NCI-H2107 (cell line): ENCODE results near the gene EHD2.
"Not testable (repeated sequence)": the region's sequence is repeated elsewhere in the genome, so short reads cannot be mapped to it uniquely, and the experiment has no call there.

Experiments
- DNase-seq: peaks from one replicate; lab custom pipeline; 2025; lab: John Stamatoyannopoulos, UW

EHD2 gene

DNA sequence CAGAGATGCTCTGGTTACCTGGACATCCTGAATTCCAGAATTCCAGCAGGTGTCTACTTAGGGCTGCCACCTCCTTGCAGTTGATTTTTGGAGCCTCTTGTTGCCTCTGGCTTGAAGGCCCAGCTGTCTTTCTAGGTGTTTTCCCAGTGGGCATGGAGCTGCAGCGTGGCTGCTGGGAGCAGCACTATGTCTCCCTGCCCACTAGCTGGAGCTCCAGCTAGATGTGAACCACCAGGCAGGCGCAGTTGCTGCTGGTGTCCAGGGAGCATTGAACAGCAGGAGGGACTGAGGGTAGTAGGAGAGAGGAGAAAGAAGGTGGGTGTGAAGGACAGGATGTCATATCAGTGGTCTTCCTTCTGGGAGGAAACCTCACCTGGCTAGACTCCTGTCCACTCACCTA lies 55.4 kb downstream of the EHD2 start:
- DNase-seq: no peak

GRCh38 chr19:47769534-47769933 lies 56.3 kb downstream of the EHD2 start:
- no peak for DNase-seq

DNA sequence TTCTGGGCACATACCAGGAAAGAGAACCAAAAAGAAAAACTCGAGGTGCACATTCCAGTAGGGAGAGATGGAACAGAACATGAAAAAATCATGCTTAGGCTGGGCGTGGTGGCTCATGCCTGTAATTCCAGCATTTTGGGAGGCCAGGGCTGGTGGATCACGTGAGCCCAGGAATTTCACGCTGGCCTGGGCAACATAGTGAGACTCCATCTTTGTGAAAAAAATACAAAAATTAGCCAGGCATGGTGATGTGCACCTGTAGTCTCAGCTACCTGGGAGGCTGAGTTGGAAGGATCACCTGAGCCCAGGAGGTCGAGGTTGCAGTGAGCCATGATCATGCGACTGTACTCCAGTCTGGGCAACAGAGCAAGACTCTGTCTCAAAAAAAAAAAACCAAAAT lies 58.1 kb downstream of the EHD2 start:
- not testable (repeated sequence) for DNase-seq

GRCh38 chr19:47776568-47776967 lies 63.3 kb downstream of the EHD2 start:
- DNase-seq: peak; percentile 65

GRCh38 chr19:47777245-47778048 lies 64.2 kb downstream of the EHD2 start:
- not testable (repeated sequence) for DNase-seq

GRCh38 chr19:47778049-47778953 lies 65.1 kb downstream of the EHD2 start, which contains the start of gene SELENOW:
TSS of gene SELENOW (plus strand) at chr19:47778703. CDS start at chr19:47778786, 83 bp downstream.
- peak; percentile 26 for DNase-seq

DNA sequence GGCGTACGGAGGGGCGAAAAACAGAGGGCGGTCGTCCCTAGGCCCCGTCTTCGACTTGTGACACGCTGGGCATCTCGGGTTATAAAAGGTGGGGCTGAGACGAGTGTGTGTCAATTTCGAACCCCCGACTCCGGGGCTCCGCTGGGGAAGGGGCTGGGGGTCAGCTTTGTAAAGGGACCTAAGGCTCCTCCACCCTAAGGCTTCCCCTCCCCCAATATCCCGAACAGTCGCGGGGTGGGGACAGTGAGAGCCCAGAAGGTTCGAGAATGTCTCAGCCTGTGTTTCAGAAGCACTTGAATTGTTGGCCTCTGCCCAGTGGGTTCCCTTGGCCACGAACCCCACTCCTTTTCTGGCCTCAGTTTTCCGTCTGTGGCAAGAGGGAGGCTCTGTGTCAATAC lies 65.7 kb downstream of the EHD2 start:
- DNase-seq: no peak

DNA sequence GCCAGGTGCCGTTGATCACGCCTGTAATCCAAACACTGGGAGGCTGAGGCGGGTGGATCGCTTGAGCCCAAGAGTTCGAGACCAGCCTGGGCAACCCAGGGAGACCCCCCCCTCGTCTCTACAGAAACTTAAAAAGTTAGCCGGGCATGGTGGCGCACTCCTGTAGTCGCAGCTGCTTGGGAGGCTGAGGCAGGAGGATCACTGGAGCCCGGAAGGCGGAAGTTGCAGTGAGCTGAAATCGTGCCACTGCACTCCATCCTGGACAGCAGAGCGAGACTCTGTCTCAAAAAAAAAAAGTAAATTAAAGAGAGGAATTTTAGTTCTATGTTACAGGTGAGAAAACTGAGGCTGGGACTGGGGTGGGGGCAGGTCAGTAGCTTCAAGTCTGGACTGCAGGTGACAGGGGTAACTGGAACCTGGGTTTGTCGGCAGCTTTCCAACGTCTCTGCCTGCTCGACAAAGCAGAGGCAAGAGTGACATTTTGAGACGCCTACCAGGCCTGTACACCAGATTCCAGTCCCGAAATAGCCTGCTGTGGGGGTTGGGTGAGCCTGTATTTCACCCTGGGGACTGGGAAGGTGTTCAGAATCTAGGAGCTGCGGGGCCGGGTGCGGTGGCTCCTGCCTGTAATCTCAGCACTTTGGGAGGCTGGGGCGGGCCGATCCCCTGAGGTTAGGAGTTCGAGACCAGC lies 66.4 kb downstream of the EHD2 start:
- no peak for DNase-seq

DNA sequence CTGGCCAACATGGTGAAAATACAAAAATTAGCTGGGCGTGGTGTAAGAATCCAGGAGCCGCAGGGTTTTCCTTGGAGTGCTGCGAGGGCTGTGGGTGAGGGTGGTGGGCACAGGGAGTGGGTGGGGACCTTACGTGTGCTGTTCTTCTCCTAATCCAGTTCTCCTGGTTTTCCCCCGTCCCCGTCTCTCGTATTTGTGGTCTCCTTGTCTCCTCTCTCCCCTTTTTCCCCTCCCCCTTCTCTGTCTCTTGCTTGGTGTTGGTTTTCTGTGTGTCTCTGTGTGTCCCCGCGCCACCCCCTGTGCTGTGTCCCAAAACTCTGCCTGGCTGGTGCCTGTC lies 67.0 kb downstream of the EHD2 start:
- DNase-seq: no peak

GRCh38 chr19:47781590-47782262 lies 68.5 kb downstream of the EHD2 start:
- no peak for DNase-seq

DNA sequence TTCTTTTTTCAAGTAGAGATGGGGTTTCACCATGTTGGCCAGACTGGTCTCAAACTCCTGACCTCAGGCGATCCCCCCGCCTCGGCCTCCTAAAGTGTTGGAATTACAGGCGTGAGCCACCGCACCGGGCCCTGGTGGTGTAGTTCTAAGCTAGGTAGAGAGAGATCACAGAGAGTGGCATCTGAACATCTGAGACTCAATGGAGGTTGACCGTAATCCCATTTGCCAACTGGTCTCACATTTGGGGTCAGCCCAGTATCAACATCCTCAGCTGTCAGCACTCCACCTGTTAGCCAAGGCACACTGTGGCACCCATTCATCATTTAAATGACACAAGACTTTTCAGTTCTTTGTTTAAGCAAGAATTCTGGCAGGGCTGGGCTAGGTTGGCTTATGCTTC lies 73.3 kb downstream of the EHD2 start:
- no peak for DNase-seq

- not testable (repeated sequence) for DNase-seq
Measured at GRCh38 chr19:47787307-47787706, 74.1 kb downstream of the EHD2 start.

DNA sequence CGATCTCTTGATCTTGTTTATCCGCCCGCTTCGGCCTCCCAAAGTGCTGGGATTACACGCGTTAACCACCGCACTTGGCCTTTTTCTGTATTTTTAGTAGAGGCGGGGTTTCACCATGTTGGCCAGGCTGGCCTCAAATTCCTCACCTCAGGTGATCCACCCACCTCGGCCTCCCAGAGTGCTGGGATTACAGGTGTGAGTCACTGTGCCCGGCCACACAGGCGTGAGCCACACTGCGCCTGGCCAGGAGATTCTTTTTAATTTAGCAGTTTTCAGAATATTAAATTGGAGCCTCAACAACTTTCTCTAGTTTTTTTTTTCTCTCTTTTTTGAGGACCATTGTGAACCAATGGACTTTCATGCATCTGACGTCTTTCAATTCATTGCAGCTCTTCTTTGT lies 76.6 kb downstream of the EHD2 start:
- DNase-seq: not testable (repeated sequence)

DNA sequence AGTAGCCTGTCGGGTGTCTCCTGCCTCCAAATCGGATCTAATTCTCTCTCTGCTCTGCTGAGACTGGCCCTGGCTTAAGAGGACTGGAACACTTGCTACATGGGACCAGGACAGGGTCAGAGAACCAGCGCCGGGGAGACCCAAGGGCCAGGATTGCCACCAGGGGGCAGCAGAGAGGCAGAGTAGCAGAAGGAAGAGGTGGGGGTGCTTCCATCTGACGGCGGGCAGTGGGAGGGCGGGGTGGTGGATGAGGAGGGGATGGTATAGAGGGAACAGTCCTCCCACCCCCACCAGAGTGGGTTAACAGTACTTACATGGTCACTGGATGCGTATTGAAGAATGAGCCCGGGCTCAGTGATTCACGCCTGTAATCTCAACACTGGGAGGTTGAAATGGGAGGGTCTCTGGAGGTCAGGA lies 77.2 kb downstream of the EHD2 start:
- DNase-seq: peak; percentile 24

DNA sequence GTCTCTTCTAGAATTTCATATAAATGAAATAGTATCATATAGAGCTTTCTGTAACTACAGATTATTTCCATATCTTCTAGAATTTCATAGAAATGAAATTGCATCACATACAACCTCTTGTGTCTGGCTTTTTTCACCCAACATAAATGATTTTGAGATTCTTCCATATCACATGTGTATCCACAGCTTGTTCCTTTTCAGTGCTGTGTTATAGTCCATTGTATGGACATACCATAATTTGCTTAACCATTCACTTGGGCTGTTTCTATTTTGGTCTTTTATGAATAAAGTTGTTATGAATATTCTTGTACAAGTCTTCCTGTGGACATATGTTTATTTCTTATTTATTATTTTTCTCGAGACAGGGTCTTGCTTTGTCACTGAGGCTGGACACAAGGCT lies 79.4 kb downstream of the EHD2 start:
- no peak for DNase-seq
